Stromal cell of bone marrow (primary cell): ENCODE results near the gene LRRC4C.

Source experiments
- DNase-seq: peaks from one replicate; pipeline ENCODE4 v3.0.0-alpha.2; 2012; ENCODE audit warnings: low read depth

The LRRC4C gene

GRCh38 chr11:41250408-41250935 is 209.0 kb downstream of the LRRC4C start:
- DNase-seq: no peak

DNA sequence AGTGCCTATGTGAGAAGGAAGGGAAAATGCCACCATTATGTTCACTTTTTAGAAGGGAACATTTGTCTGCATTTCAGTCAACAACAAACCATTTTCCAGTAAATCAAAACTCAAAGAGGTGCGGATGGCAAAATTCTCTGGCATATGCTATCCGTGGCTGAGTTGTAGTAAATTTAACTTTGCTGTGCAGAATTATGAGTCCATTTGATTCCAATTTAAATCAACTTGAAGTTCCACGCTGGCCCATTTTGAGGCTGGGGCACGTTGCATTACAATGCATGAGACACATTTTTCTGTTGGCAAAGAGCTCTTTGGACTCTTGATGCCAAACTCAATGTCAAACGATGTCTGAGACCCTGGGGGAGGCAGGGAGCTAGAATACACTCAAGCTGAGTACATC is 211.8 kb downstream of the LRRC4C start:
- DNase-seq: no peak

DNA sequence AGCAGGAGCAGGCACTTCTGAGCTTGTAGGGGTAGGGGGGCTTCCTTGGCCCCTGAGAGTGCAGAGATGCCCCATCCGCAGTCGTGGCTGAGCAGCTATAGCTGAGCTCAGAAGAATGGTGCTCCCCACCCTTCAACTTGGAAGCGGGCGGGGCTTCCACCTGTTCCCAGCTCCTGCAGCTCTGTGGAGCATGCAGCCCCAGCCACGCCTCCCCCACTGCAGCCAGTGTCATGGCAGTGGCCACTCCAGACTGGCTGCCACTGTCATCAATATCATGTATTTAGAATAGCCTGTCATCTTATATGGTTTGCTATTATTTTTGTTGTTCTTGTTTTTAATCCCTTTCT is 213.1 kb downstream of the LRRC4C start:
- no peak for DNase-seq

- no peak for DNase-seq
Observed at GRCh38 chr11:41245704-41246398, 213.6 kb downstream of the LRRC4C start.

GRCh38 chr11:41245184-41245583 is 214.3 kb downstream of the LRRC4C start:
- no peak for DNase-seq

DNA sequence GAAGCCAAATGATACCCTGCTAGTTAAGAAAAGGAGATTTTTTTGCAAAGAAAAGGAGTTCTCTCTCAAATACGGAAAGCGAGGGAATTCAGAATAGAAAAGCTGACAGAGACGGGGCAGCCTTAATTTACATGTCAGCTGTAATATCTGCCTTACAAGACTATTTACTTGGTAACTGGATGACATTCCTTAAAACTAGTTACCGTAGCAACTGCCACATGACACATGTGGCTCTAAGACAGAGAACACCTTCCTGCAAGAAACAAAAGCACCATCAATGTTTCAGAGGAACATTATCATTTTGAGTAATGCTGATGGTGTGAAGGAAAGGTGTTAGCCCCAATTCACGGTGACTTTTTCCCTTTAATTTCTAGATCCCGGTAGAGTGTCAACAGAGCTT is 222.1 kb downstream of the LRRC4C start:
- DNase-seq: no peak

DNA sequence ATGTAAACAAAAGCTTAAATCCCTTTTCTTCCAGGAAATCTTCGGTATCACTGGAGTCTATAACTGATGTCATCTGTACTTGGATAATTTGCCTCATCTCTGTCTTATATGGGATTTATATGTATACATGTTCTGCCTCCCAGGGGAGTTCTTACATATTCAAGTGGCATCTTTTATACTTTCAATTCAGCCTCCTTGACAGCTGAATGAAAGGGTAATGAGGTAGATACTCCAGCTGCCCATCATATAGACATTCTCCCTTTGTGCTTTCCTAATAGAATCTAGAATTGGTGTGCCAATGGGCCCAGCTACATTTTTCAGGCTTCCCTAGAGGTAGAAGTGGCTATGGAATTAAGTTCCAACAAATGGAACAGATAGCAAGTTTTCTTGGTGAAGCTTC is 223.8 kb downstream of the LRRC4C start:
- no peak for DNase-seq

- no peak for DNase-seq
Observed at GRCh38 chr11:41225856-41226633, 233.4 kb downstream of the LRRC4C start.

DNA sequence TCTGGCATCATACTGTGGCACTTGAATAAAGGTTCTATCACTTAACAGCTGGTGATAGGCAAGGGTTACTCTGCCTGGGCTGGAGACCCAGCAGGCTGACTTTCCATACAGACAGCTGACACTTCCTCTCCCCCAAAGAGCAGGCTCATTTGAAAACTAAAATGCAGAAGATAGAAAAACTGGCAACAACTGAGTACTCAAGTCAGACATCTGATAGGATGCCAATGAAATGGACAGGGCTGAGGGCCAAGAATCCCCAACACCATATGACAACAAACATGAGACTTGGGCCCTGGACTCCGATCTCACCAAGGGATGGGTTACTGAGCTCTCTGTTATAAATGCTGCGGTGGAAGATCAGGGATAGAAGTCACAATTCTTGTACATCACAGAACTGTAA is 237.2 kb downstream of the LRRC4C start:
- DNase-seq: no peak

GRCh38 chr11:41206388-41206787 is 253.1 kb downstream of the LRRC4C start:
- no peak for DNase-seq

DNA sequence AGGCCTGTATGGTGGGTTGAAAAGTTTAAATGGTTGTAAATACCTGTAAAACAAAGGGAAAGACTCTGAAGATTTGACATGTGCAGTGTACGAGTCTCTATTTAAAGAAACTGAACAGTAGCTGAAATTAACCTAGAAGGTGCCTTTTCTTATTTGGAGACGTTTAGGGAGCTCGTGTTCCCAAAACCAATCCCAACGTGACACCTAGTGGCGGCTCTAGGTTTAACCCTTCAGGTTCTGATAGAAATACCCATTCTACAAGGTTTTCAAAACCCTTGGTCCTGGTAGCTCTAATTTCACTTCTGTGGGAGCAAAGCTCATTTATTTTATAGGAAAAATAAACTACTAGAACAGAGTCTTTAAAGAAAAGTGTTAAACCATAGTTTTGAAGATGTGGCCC is 258.3 kb downstream of the LRRC4C start:
- DNase-seq: no peak

DNA sequence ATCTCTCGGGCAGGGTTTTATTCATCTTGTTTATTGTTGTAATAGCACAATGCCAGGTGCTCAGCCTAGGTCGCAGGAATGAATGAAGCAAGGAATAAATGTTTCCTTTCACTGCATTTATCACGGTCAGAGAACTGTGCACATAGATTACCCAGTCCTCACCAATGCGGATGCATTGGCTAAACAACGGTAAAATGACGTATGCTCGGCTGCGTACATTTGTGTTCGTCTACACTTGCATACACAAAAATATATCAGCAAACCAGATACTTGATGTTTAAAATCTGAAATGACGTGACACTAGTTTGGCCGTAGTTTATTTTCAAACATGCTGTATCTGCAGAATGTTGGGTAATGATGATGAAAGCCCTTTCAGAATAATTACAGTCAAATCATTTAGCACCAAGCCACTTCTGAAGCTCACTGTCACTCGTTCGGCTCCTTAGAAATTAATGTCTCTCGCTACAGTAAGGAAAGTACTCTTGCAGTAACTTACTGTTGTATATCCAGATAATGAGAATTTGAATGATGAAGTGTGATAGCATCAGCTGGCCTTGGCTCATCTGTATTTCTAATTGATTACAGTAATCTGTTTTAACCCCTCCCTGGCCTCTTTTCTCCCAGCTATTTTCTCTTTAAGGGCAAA is 268.9 kb downstream of the LRRC4C start:
- no peak for DNase-seq

GRCh38 chr11:41189701-41190436 is 269.6 kb downstream of the LRRC4C start:
- DNase-seq: no peak

DNA sequence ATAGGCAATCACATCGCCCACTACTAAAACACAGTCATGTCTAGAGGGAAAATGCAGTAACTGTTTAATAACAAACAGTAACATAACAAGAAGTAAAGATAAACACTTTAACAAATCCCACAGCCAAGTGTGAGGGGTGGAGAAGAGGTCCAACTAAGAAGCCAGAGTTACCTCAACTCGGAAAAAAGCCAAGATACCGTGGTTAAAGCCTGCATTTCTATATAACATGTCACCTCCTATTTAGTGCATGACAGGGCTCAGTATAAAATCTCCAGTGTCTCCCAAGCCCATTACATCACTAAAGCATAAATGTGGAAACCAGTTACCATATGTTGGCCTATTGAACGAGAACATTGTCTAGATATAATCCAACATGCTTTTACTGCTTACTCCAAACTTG is 281.7 kb downstream of the LRRC4C start:
- no peak for DNase-seq

DNA sequence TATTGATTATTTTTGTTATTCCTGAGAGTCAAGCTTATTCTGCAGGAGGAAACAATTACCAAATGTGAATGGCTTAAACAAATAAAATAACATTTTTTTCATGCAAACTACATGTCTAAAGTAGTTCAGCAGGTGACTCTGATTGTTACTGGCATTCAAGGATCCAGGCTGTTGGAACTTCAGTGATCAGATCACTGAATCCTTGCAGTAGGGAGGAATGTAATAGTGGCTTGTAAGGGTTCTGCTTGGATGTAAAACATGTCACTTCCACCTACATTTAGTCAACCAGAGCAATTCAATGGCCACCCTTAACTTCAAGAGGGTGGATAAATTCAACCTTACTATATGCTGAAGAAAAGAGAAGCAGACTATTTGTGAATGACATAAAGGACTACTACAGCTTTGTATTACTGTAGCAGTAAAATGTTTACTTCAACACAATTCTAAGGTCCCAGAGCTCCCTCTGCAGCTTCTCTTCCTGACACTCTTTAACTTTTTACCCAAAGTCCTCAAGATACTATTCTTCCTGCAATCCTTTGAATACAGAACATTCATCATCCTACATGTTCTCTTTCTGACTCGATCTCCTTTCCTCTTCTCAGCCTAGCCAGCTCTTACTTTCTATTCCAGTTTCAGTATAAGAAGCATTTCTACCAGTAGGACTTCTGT is 284.0 kb downstream of the LRRC4C start:
- DNase-seq: no peak

GRCh38 chr11:41146326-41146725 is 313.1 kb downstream of the LRRC4C start:
- DNase-seq: no peak

- DNase-seq: no peak
Observed at GRCh38 chr11:41145420-41145819, 314.0 kb downstream of the LRRC4C start.

DNA sequence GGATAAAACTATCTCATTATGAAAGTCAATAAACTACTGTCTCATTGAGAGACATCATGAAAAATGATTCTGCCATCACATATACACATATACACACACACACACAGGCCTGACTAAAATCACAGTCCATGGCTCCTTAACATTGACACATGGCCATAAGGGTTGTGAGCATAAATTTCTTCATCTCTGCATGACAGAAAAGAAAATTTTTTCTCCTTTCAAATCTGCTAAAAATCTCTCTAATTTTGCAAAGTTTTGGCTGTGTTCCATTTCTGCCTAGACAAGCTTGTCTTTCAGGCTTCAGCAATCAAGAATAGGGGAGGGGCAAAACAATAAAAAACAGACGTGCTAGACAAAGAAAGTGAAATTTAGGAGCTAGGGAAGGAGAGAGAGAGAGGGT is 324.5 kb downstream of the LRRC4C start:
- no peak for DNase-seq

- DNase-seq: no peak
Observed at GRCh38 chr11:41133023-41133422, 326.4 kb downstream of the LRRC4C start.

GRCh38 chr11:41121600-41121999 is 337.9 kb downstream of the LRRC4C start:
- no peak for DNase-seq

GRCh38 chr11:41119484-41119883 is 340.0 kb downstream of the LRRC4C start:
- DNase-seq: no peak

GRCh38 chr11:41118521-41118920 is 340.9 kb downstream of the LRRC4C start:
- no peak for DNase-seq
